Body of pancreas (tissue), 4 donors: ENCODE measurements around the gene MRPS14.

ENCODE experiments used
- CTCF ChIP-seq, 7 experiments: fragments of 450-650 bp in 4 of 7; fragments of 200-600 bp in 3 of 7; sonication (generic) in 3 of 7; IDR thresholded peaks; one replicate each; pipeline ENCODE4 v1.5.1; 2016 to 2019; ENCODE audit warnings: antibody characterized with exemption in 7 of 7
- POLR2A ChIP-seq, 3 donors: fragments of 450-650 bp; IDR thresholded peaks; one replicate each; pipeline ENCODE4 v1.6.1; 2016; ENCODE audit warnings: antibody characterized with exemption in 3 of 3, mild to moderate bottlenecking in 2 of 3

DNA sequence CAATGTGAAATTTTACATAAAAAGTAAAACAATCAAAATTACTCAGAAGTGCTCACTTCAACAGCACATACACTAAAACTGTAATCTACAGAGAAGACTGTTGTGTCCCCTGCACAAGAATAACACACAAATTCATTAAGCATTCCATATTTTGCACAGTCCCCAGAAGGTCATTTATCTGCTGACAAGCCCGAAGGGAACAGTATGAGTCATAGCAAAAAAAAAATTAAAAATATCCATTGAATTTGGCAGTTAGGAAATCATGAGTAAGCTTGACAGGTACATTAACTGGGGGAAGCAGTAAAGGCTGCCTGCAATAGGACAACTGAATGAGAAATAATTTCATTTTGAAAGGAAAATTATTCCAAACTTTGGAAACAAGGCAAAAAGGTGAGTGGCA is 26.7 kb downstream of the MRPS14 start:
- no peak for TF ChIP-seq CTCF (IDR thresholded peaks at IDR 0.05)
- no peak for TF ChIP-seq POLR2A (IDR thresholded peaks at IDR 0.05)
